HG03575 (cell line): ENCODE results near the gene MAP4K4.
"Not testable (repeated sequence)": the region's sequence is repeated elsewhere in the genome, so short reads cannot be mapped to it uniquely, and the experiment has no call there.

Source experiments
- ATAC-seq: cut with Tn5 transposase; IDR thresholded peaks from one replicate; pipeline ENCODE4 v1.9.1; 2021; ENCODE audit not compliant: unreplicated experiment, insufficient number of reproducible peaks, low FRiP score; ENCODE audit errors: extremely low read depth

MAP4K4 gene

DNA sequence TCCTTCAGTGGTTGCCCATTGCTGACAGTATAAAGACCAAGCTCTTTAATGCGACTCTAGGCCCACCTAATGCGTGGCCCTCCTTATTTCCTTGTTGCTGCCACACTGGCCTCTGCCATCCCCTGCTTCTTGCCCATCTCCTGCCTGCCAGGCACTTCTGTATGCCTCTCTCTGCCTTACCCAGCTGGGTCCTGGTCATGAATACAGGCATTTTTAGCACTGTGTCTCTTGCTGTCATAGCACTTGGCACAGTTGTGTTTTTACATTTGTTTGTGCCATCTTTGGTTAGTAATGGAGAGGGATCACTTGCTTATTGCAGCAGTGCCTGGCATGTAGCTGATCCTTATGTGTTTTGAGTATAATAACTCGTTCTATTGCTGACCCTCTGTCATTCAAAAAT is 38.7 kb downstream of the MAP4K4 start:
- no peak for ATAC-seq

DNA sequence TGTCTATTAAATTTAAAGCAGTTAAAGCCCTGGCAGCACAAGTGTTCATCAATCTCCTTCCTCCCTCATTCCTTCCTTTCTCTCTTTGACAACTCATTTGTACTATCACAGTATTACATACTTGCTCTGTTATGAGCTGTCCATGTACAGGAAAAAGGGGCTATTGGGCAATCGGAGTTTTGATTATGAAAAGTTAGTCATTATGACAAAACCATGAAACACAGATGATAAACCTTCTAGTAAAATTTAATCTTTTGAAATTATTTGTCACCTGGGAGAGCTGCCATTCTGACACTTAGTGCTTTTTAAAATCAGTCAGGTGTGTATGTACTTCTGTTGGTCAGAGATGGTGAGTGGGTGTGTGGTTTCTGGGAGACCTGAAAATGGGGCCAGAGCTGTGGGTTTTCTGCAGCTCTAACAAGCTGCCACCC is 39.4 kb downstream of the MAP4K4 start:
- no peak for ATAC-seq

DNA sequence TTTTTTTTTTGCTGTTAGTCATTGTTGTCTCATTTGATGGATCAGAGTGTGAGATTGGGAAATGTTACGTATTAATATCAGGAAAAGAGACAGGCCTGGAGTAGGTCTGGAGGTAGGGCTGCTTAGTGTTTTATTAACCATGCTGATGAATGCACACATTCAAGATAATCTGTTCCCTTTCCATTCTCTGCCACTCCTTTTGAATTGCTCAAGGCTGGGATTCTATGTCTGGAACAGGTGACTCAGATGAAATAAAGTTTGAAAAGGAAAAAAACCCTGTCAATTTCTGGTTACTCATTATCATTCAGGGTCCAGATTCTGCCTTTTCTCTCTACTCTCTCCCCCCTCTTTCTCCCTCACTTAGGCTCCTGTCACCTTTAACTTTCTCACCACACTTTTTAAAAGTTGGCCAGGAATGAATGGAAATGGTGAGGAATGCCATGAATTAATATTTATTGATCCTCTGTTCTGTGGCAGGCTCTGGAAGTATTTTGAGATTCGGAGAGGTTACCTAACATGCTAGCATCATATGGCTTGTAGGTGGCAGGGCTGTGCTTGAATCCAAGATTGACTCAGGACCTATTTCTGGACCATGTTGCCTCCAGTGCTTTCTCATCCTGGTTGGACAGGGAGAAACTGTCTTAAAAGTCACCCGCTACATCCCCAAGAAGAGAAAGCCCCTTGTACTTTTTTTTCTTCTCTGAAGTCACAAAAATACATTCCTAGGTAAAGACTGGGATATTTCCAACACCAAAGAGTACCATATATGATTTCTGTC is 40.2 kb downstream of the MAP4K4 start:
- no peak for ATAC-seq

DNA sequence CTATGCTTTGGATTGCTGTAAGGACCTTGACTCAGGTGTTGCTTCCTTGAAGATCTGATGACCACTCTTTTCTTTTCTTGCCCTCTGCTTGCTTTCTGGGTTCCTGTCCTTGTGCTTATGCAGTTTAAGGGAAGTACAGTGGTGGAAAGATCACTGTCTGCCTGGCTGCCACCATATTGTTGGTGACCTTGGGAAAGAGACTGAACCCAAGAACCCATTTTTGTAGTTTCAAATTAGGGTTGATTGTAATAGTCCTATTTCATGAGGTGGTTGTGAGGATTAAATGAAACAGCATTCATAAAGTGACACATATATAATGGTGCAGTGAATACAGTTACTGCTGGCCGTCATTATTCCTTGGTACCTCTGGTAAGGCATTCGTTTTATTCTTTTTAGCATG is 41.1 kb downstream of the MAP4K4 start:
- no peak for ATAC-seq

DNA sequence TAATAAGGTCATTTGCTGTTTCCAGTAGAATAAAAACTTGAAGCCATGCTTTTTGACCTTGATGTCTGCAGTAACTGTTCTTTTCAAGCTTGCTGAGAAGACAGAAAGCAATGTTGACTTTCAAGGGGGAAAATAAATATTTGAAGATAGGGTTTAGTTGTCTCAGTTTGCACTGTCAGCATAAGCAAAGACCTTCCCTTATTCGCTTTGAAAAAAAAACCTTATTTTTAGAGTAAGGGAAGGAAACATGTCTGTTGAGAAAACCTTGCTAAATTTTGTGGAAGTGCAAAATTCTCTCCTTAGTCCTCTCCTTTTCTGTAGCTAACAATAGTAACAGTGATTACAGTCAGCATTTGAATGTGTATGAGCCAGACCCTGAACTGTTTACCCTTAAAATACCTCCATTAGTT is 43.1 kb downstream of the MAP4K4 start:
- ATAC-seq = no peak

DNA sequence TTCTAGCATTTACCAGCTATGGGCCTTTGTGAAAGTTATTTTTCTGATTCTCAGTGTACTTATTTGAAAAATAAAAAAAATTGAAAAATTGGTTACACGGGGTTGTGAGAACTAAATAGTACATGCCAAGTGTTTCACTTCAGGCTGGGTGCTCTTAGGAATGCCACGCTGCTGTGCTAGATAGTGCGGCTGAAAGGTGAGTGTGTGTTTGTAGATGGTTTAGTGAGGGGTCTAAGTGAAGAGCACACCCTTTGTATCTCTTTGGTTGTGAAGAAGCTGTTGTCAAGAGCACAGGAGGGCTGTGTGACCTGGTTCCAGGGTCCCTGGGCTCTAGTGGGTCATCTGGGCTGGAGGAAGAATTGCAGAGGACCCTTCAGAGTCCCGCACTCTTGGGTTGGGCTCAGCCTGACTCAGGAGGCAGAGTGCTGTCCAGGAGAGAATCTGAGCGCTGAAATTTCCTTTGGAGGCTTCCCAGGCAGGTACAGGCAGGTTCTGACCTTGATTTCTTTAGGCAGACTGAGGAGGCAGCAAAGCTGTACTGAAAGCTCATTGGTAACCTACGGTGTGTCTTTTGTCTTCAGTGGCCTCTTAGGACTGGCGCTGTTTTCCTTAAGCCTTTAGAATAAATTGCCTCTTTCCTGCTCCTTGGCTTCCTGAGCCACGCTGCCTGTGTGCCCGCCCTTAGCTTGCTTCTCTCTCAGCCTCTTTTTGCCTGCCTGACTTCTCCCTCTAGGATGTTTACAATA is 44.4 kb downstream of the MAP4K4 start:
- ATAC-seq = no peak

DNA sequence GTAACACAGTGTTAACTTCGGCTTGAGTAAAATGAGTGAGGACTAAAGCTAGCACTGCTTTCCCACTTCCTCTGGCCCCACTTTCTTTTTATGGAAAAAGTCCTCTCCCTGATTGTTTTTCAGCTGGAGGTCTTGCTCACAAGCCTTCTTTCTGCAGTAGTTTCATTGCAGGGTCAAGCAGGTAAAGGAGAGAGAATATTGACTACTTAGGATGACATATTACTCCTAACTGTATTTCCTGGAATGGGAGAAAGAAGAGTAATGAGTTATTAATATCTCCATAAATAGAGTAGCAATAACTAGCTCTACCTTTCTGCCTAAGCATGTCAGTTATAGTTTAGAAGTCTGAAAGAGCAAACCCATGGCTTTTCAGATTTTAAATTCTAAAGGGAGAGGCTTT is 45.0 kb downstream of the MAP4K4 start:
- no peak for ATAC-seq

DNA sequence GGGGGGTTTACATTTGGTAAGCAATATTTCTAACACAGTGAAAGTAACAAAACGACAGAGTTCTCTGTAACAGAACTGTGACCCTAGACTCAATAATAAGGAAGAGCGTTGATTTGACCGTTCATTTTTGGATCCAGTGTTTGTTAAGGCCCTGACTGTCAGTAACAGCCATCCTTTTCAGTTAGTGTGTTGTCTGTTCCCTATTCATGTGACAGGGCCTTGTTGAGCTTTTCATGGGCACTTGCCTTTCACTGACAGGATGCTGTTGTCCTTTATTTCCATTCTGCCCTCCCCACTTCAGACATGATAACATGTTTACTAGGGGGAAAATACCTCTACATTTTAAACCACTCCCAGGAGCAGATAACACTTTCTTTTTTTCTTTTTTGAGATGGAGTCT is 45.8 kb downstream of the MAP4K4 start:
- ATAC-seq = no peak

DNA sequence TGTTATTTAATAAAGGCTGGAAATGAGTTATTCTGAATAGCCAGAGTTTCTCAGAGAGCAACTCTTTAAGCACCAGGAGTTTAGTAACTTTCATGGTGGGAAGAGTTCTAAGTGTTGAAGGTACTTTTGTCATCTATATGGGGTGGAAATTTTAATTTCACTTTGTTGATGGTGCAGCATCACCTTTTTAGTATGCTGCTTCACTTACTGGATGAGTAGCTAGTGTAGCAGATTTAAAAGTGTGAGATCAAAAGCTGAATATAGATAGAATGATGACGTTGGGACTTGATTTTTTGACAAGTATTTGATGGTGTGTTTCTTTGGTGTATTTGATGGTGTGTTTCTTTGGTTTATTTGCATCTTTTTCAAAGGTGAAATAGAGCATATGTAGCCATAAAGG is 47.3 kb downstream of the MAP4K4 start:
- ATAC-seq = no peak

DNA sequence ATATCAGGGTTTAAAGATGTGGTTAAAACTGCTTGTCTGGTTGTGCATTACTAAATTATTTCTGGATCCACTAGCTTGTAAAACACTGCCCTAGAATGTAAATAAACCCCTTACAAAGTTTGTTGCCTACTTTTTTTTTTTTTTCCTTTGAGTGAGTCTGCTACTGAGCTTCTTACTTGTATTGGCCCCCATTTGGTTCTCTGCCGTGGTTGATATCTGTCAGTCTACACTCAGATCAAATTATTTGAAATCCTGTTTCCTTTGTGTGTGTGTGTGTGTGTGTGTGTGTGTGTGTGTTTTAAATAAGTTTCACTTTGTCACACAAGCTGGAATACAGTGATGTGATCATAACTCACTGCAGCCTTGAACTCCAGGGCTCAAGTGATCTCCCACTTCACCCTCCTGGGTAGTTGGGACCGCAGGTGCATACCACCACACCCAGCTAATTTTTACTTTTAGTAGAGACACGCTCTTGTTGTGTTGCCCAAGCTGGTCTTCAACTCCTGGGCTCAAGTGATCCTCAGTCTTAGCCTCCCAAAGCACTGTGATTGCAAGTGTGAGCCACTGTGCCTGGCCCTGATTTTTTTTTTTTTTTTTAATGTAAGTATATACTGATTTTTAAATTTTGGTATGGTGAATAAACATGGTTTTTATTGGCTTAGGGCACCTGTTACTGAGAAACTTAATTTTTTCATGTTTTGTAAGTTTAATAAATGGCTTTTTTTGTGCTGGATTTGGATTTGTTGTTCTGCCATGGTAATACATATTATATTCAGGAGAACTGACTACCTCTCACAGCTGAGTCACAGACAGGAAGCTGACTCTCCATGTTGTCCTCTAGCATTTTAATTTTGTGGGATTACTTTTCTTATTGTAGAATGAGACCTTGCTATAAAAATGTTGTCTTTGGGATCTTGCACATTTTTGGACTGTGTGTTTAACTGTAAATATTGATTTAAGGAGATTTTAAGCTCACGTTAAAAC is 48.5 kb downstream of the MAP4K4 start:
- no peak for ATAC-seq

DNA sequence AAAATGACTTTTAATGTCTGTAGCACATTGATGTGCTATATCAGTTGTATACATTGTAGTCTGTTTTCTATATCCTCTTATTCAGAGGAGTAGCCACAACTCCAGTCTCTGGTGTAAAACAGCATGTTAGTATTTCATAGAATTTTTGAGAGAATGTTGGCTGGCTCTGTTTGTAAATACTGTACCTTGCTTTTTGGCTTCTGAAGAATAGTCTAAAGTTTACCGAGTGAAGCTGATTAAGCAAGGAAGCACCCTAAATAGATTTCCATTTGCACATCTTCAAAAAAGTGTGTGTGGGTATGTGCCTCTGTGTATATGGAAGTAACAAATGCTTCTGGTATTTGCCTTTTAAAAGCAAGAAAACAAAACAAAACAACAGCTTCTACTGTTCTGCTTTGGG is 50.5 kb downstream of the MAP4K4 start:
- no peak for ATAC-seq

DNA sequence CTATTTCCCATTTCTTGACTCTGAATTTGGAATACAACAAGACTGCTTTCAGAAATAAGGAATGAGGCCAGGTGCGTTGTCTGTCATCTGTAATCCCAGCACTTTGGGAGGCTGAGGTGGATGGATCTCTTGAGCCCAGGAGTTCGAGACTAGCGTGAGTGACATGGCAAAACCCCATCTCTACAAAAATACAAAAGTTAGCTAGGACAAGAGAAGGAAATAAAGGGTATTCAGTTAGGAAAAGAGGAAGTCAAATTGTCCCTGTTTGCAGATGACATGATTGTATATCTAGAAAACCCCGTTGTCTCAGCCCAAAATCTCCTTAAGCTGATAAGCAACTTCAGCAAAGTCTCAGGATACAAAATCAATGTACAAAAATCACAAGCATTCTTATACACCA is 51.0 kb downstream of the MAP4K4 start:
- not testable (repeated sequence) for ATAC-seq

DNA sequence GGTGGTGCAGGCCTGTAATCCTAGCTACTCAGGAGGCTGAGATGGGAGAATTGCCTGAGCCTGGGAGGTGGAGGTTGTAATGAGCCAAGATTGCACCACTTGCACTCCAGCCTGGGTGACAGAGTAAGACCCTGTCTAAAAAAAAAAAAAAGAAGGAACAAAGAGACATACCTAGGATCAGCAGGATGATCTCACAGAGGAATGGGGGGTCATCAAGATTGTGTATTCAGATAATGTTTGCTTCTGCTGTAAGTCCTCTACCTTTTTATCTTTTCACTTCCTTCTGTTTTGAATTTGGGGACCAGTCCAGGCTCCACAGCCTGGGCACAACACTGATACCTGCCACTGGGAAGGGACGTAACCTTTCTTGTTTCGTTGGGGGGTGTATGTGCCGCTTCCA is 53.2 kb downstream of the MAP4K4 start:
- no peak for ATAC-seq

DNA sequence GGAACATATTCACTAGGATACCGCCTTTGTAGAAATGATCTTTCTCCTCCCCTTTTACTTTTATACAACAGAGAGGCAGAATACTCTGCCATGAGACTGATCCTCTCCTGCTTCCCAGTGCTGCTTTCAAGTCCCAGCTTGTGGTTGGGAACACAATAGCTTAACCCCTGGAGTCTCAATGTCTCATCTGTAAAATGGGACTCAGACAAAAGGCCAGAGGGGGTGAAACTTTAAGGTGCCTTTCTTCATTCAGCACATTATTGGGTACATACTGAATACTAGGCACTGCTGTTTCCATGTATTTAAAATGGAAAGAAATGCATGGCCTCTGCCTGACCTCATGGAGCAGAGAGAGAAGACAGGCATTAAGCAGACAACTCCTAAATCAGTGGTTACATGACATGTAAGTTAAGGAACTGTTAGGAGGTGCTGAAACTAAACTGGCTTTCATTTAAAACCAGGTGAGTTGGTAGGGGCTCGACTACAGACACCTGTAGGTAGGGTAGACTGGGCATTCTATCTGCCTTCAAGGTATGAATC is 53.8 kb downstream of the MAP4K4 start:
- ATAC-seq = no peak

DNA sequence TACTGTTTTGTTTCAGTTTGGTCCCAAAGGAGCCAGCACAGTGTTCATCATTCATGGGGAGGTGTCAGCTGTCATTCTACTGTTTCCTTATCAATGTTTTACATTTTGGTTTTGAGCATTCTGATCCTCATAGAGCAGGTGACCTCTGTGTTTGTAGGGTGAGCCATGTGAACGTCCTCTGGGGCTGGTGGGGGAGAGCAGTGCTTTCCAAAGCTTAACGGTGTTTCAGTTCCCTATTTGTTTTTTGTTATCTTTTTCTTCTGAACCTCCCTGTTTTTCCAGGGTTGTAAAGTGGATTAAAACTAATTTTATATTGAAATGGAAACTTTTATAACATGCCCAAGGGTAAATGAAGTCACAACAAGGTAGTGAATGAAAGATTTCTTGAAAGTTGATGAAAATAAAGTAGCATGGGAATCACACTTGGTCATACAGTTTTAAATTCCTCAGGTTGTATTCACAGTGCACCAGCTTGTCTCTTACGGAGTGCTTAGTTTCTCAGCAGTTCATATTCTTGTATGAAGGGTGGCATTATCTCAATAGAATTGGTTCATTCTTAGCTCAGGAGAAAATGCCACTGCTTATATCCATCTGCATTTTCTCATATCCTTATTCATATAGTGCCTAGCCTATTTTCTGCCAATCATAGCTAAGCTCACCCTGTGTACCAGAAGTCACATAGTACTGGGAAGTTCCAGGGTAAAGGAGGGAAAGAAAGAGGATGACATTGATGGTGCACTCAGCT is 54.5 kb downstream of the MAP4K4 start:
- peak; percentile 47 for ATAC-seq

DNA sequence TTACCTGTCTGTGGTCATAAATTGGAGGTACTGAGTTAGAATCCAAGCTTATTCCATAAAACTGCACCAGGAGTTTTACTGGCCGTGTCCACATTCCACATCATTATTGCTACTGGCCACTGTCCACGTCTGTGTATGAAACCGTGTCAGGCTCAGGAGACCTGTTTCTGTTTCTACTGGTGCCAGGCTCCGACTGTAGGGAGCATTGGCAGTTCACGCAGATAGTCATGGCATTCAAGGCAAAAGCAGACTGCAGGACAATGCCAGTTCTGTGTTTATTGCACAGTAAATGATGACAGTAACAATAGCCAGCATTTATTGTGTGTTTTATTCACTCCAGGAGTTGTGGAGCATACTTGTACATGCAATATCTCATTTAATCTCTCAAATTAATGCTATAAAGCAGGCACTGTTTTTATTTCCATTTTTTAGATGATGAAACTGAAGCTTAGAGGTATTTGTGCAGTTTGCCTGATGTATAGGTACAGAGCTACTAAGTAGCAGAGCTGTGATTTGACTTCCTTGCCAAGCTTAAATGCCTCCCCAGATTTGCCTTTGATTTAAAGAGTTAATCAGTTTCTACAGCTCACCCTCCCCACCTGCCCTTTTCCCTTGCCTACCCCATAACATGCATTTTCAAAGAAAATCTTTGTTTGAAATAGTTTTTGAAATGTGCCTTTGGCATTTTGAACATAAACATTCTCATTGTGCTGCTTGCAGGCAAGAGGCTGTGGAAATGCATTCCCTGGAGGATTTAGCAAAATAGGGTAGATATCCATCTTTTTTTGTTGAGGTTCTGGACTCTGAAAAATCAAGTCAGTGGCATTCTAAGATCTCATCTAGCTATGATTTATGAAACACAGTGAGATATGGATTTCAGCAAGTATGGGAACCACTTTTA is 55.5 kb downstream of the MAP4K4 start:
- no peak for ATAC-seq

DNA sequence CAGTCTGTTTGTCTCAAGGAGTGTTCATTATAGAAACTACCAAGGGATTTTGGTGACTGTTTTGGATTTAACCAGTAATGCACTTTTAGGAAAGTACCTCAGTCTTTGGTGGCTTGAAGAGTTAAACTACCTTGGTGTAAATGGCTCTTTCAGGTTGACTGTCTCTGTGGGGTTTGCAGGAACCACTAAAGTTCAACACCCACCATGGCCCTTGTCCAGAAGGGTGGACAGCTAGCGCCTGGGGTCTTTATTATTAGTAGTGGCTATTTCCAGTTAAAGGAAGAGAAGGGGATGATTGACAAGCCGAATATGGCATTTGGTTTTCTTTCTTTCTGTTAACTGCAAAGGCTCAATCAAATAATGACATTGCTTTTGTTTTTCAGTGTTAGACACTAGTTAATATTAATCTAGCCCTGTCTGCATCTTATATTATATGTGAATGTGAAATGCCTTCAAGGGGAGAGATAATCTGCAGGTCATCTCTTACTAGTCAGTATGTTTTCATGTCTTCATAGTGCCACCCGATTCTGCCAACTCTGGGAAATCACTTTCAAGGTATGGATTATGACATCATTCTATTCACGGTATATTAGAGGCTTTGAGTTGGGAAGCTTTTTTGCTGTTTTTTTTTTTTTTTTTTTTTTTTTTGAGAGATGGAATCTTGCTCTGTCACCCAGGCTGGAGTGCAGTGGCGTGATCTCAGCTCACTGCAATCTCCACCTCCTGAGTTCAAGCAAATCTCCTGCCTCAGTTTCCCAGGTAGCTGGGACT is 56.4 kb downstream of the MAP4K4 start:
- ATAC-seq = no peak
